NB4 (cell line): ENCODE results near the gene ZNF26.
"Not testable (repeated sequence)": the region's sequence is repeated elsewhere in the genome, so short reads cannot be mapped to it uniquely, and the experiment has no call there.

Experiments used
- DNase-seq: peaks from one replicate; pipeline ENCODE4 v3.0.0; 2010; ENCODE audit warnings: low read depth
- H3K4me3 ChIP-seq: one replicate; pipeline ENCODE4 v1.5.1; 2011; ENCODE audit warnings: mild to moderate bottlenecking, low read depth, low read length, moderate library complexity
- MYC ChIP-seq: IDR thresholded peaks from 2 replicates; pipeline ENCODE4 v1.6.1; 2011; ENCODE audit warnings: low read depth, low read length
- POLR2A ChIP-seq: IDR thresholded peaks from 2 replicates; pipeline ENCODE4 v1.6.1; 2011; ENCODE audit warnings: mild to moderate bottlenecking; ENCODE audit not compliant: insufficient read length; ENCODE audit errors: extremely low read depth
- TF ChIP-seq, protein P1 (sequence below): IDR thresholded peaks from one replicate; pipeline ENCODE4 v1.5.1; 2012; ENCODE audit warnings: low read depth, low read length
- TF ChIP-seq, protein P2 (sequence below): IDR thresholded peaks from 2 replicates; pipeline ENCODE4 v1.6.1; 2011; ENCODE audit warnings: low read depth, low read length

Gene ZNF26

DNA sequence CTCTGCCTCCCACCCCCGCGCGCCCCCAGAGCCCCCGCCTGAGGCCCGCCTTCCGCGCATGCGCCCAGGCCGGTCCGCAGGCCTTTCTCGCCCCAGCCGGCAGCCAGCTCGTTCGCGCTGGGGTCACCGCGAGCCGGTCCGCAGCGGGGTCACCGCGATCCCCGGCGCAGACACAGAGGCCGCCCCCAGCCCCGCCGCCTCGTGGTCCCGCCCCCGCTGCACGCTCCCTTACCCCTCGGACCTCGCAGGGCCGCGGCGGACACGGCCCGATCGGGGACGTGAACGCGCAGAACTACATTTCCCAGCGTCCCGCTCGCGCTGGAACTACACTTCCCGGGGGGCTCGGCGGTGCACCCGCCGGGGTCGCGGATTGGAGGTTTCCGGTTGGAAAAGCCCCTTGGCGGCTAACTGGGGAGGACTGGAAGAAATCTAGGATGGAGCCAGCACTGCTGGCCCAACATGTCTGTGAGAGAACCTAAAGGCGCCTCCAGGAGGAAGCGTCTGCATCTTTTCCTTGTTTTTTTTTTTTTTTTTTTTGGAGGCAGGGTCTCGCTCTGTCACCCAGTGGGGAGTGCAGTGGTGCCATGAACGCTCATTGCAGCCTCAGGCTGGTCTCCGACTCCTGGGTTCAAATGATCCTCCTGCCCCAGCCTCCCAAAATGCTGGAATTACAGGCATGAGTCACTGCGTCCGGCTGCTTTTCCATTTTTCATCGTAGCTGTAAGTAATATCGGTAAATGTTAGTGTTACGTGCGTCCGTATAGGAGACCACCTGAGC is 30.0 kb upstream of the ZNF26 start, which contains the start of gene ZNF605:
ZNF605 (minus strand) TSS at position 296 of the 778 bp plus-strand sequence. CDS start 10,671 bp downstream, outside the sequence.
- peak; percentile 94 for DNase-seq
- TF ChIP-seq POLR2A = peak; percentile 45
- TF ChIP-seq, protein P1, sequence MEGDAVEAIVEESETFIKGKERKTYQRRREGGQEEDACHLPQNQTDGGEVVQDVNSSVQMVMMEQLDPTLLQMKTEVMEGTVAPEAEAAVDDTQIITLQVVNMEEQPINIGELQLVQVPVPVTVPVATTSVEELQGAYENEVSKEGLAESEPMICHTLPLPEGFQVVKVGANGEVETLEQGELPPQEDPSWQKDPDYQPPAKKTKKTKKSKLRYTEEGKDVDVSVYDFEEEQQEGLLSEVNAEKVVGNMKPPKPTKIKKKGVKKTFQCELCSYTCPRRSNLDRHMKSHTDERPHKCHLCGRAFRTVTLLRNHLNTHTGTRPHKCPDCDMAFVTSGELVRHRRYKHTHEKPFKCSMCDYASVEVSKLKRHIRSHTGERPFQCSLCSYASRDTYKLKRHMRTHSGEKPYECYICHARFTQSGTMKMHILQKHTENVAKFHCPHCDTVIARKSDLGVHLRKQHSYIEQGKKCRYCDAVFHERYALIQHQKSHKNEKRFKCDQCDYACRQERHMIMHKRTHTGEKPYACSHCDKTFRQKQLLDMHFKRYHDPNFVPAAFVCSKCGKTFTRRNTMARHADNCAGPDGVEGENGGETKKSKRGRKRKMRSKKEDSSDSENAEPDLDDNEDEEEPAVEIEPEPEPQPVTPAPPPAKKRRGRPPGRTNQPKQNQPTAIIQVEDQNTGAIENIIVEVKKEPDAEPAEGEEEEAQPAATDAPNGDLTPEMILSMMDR = no peak
- TF ChIP-seq, protein P2, sequence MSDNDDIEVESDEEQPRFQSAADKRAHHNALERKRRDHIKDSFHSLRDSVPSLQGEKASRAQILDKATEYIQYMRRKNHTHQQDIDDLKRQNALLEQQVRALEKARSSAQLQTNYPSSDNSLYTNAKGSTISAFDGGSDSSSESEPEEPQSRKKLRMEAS = peak; percentile 50
- peak; percentile 83 for TF ChIP-seq MYC
- H3K4me3 ChIP-seq = peak within 1 kb of the TSS; percentile 91

DNA sequence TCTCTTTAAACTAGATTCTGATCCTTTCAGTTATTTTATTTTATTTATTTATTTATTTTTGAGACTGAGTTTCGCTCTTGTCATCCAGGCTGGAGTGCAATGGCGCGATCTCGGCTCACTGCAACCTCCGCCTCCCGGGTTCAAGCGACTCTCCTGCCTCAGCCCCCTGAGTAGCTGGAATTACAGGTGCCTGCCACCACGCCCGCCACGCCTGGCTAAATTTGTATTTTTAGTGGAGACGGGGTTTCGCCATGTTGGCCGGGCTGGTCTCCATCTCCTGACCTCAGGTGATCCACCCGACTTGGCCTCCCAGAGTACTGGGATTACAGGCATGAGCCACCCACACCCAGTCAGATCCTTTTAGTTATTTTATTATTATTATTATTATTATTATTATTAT is 24.4 kb upstream of the ZNF26 start:
- not testable (repeated sequence) for H3K4me3 ChIP-seq, DNase-seq

DNA sequence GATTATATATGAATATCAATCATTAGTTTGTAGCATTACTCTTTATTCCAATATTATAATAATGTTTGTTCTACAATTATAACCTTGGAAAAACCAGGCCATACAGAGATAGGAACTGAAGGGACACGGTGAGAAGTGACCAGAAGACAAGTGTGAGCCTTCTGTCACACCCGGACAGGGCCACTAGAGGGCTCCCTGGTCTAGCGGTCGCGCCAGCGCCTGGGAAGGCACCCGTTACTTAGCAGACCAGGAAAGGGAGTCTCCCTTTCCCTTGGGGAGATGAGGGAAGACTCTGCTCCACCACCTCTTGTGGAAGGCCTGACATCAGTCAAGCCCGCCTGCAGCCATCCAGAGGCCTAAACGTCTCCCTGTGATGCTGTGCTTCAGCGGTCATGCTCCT is 22.2 kb upstream of the ZNF26 start:
- H3K4me3 ChIP-seq = not testable (repeated sequence)
- DNase-seq = peak; percentile 57
- TF ChIP-seq, protein P1 = peak; percentile 43

DNA sequence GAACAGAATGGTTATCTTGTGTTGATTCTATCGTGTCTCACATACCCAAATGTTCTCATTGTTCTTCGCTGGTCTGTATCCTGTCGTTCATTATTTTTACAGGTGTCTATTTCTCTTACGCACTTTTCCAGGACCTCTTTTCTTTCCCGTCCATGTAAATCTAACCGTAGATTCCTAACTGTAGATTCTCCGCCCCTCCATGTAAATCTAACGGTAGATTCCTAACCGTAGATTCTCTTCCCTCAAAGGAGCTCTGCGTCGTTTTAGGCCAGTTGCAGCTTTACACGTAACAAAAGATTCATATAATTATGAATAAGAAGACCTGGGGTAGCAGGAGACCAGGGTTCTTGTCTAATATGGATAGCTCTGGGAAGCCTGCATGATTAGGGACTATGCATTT is 20.4 kb upstream of the ZNF26 start:
- H3K4me3 ChIP-seq = no peak overlapping the region
- no peak for TF ChIP-seq MYC
- TF ChIP-seq, protein P1 = no peak
- TF ChIP-seq, protein P2 = no peak
- no peak for TF ChIP-seq POLR2A
- DNase-seq = no peak

DNA sequence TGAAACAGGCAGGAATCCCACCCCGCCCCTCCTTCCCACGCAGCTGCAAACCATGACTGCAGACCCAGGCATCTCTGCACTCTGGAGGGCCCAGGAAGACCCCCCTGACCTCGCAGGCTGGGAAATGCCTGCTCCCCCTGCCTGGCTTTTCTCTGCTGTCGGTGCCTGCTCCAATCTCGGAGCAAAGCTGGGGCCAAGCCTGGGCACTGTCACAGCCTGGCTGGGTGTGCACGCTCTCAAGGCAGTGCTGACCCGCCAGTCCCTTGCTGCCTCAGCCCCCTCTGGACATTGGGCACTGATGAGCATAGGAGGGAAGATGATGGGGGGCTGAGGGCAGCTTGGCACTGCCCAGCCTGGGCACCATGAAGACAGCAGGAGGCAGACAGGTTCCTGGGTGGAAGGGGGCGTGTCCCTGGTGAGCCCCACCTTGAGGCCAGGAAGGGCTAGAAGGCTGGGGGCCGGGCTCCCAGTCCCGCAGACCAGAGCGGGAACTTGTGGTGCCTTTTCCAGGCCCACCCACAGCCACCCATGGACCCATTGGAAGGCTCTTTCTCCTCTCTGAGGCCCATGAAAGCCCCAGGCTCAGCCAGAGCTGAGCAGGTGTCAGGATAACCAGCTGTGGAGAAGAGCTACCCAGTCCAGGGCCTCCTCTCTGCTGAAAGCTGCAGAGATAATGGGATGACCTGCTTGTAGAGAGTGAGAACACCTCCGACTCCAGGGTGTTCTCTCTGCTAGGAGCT is 19.3 kb upstream of the ZNF26 start:
- no peak overlapping the region for H3K4me3 ChIP-seq
- no peak for DNase-seq
- TF ChIP-seq MYC = no peak
- TF ChIP-seq, protein P2 = no peak
- TF ChIP-seq, protein P1 = no peak
- no peak for TF ChIP-seq POLR2A

DNA sequence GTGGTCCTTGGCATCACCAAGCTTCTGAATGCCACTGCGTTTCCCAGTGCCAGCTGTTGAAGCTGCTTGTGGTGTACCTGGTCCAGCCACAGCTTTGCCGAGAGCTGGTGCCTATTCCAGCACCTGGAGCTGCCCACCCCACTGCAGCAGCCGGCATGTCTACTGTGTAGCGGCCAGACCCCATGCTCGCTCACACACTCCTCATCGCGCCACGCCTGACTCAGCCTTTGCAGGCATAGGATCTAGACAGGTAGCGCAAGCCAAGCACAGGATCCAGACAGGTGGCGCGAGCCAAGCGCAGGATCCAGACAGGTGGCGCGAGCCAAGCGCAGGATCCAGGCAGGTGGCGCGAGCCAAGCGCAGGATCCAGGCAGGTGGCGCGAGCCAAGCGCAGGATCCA is 18.4 kb upstream of the ZNF26 start:
- TF ChIP-seq, protein P1 = no peak
- TF ChIP-seq, protein P2 = no peak
- no peak for TF ChIP-seq POLR2A
- no peak for DNase-seq
- H3K4me3 ChIP-seq = no peak overlapping the region
